Activated CD8-positive, alpha-beta memory T cell treated with anti-CD3 and anti-CD28 coated beads for 48 hours (primary cell): Measurements from ENCODE around the gene PARPBP.
"Not testable (repeated sequence)": the region's sequence is repeated elsewhere in the genome, so short reads cannot be mapped to it uniquely, and the experiment has no call there.

Source experiments
- DNase-seq, 3 experiments: peaks; one replicate each; pipeline ENCODE4 v3.0.0-alpha.2; 2020; ENCODE audit warnings: low read depth in 2 of 3, low spot score in 2 of 3

Gene PARPBP

GRCh38 chr12:102240859-102241258 is 120.9 kb downstream of the PARPBP start:
- DNase-seq: not testable (repeated sequence)
